Sigmoid colon (tissue), 7 donors: ENCODE measurements around the gene LLPH. TPM values are rescaled to one million over a fixed set of nuclear protein-coding genes. Genes with fewer than 3 reads are reported as not detected.
A peak's percentile ranks its signal among the peaks of the same experiment; 100 is the strongest.

Experiments
- DNase-seq: peaks from one replicate; pipeline ENCODE4 v3.0.0-alpha.2; 2019
- H3K27ac ChIP-seq, 4 donors: fragments of 200-600 bp; sonication (generic); one replicate each; pipeline ENCODE4 v1.5.1; 2016 to 2019; ENCODE audit warnings: mild to moderate bottlenecking in 1 of 4
- H3K27me3 ChIP-seq, 3 donors: fragments of 200-600 bp; sonication (generic); one replicate each; pipeline ENCODE4 v1.5.1; 2019; ENCODE audit warnings: mild to moderate bottlenecking in 1 of 3
- H3K36me3 ChIP-seq, 4 donors: fragments of 200-600 bp; sonication (generic); one replicate each; pipeline ENCODE4 v1.5.1; 2016 to 2019
- H3K4me1 ChIP-seq, 4 donors: fragments of 200-600 bp; sonication (generic); one replicate each; pipeline ENCODE4 v1.5.1; 2017 to 2019
- H3K4me3 ChIP-seq, 4 donors: fragments of 200-600 bp; sonication (generic); one replicate each; pipeline ENCODE4 v1.5.1; 2017 to 2019; ENCODE audit warnings: mild to moderate bottlenecking in 2 of 4, moderate library complexity in 1 of 4
- H3K9me3 ChIP-seq, 4 donors: fragments of 200-600 bp in 3 of 4; sonication (generic) in 3 of 4; one replicate each; pipeline versions ENCODE4 v1.5.1 to v1.6.1; 2013 to 2019
- CTCF ChIP-seq, 4 experiments: fragments of 450-650 bp in 3 of 4; fragments of 200-600 bp in 1 of 4; IDR thresholded peaks; one replicate each; pipeline ENCODE4 v1.5.1; 2016 to 2019; ENCODE audit warnings: antibody characterized with exemption in 4 of 4, mild to moderate bottlenecking in 3 of 4, moderate library complexity in 2 of 4
- EP300 ChIP-seq, 4 donors: sonication (generic); formaldehyde crosslinking; IDR thresholded peaks; one replicate each; pipeline ENCODE4 v1.6.1; 2017; ENCODE audit warnings: antibody characterized with exemption in 4 of 4
- POLR2A ChIP-seq, 2 donors: fragments of 450-650 bp; IDR thresholded peaks; one replicate each; pipeline ENCODE4 v1.6.1; 2016; ENCODE audit warnings: antibody characterized with exemption in 2 of 2, mild to moderate bottlenecking in 2 of 2, moderate library complexity in 2 of 2
- POLR2AphosphoS5 ChIP-seq, 4 donors: sonication (generic); formaldehyde crosslinking; IDR thresholded peaks; one replicate each; pipeline ENCODE4 v1.6.1; 2017; ENCODE audit warnings: antibody characterized with exemption in 4 of 4
- WGBS, 2 donors: extraction: QIAGEN DNeasy Blood & Tissue Kit; methylation state at CpG; one replicate each; pipeline ENCODE4 v1.1.7; 2013; 5-methylcytosine and 5-hydroxymethylcytosine counted together
- intact Hi-C: fragments of 100-400 bp; cut with DNase I; formaldehyde crosslinking; loops from one replicate; pipeline ENCODE4 v1.15.1; 2023
- polyA plus RNA-seq, 3 donors: library from polyadenylated mRNA; stranded (reverse); fragments of 200-250 nt; gene quantifications; one replicate each; pipeline ENCODE4 v1.2.3, GENCODE V29; 2013
- total RNA-seq, 4 donors: library from RNA; depleted of rRNA; stranded (reverse); fragments of >200 nt; gene quantifications; one replicate each; pipeline ENCODE4 v1.1.0, GENCODE V29; 2016
- donor health status: healthy with polysubstance abuse.
- donor health status: Bipolar disorder and iron deficiency.
- donor health status: healthy.

LLPH gene
- total and polyA plus RNA-seq, 7 donors, result 5.0 to 30.6 (median 10.3) TPM

- peak; percentile 71 for DNase-seq
- H3K27me3 ChIP-seq, result no peaks in the 10 kb centered on the region
- H3K9me3 ChIP-seq, result peaks cover 0 to 3% (median 0%) of the 10 kb centered on the region in 4 donors
- no peaks in the 10 kb centered on the region for H3K36me3 ChIP-seq
- WGBS, 2 donors, result 35 to 38% methylated on average over 10 of the region's 10 CpGs
- no peaks in the 10 kb centered on the region for H3K4me1 ChIP-seq
- H3K4me3 ChIP-seq, result no peak overlapping the region
- intact Hi-C loops, result loop anchor here (5.0 kb wide), 3 partner anchors 530 to 1195 kb away; no protein-coding TSS in a partner anchor
- no peak overlapping the region for H3K27ac ChIP-seq
- TF ChIP-seq CTCF (IDR thresholded peaks at IDR 0.05) (peak in 3 of 4 experiments; percentile 46 to 66 (median 52)), POLR2AphosphoS5 (IDR thresholded peaks at IDR 0.05) (no peak)
Observed at GRCh38 chr12:66087365-66087943, 43.1 kb downstream of the LLPH start.

GRCh38 chr12:66085998-66086397, 44.6 kb downstream of the LLPH start:
- 85 to 95% methylated on average over 2 of the region's 2 CpGs for WGBS, 2 donors
- no peaks in the 10 kb centered on the region for H3K27me3 ChIP-seq
- peaks cover 0 to 3% (median 0%) of the 10 kb centered on the region in 4 donors for H3K9me3 ChIP-seq
- TF ChIP-seq POLR2AphosphoS5 (IDR thresholded peaks at IDR 0.05), result no peak
- TF ChIP-seq CTCF (IDR thresholded peaks at IDR 0.05), result no peak
- TF ChIP-seq EP300 (IDR thresholded peaks at IDR 0.05), result no peak
- no peak for TF ChIP-seq POLR2A (IDR thresholded peaks at IDR 0.05)
- no peak overlapping the region for H3K27ac ChIP-seq
- DNase-seq, result no peak
- no peak overlapping the region for H3K4me3 ChIP-seq
- no peaks in the 10 kb centered on the region for H3K4me1 ChIP-seq
- intact Hi-C loops, result loop anchor here (5.0 kb wide), 3 partner anchors 529 to 1194 kb away; no protein-coding TSS in a partner anchor
- H3K36me3 ChIP-seq, result no peaks in the 10 kb centered on the region

- WGBS, 2 donors, result 83 to 84% methylated on average over 1 of the region's 1 CpG
- H3K4me3 ChIP-seq, result no peak overlapping the region
- no peaks in the 10 kb centered on the region for H3K36me3 ChIP-seq
- H3K4me1 ChIP-seq, result no peaks in the 10 kb centered on the region
- intact Hi-C loops, result loop anchor here (5.0 kb wide), 3 partner anchors 528 to 1193 kb away; no protein-coding TSS in a partner anchor
- no peaks in the 10 kb centered on the region for H3K27me3 ChIP-seq
- H3K9me3 ChIP-seq, result peaks cover 0 to 3% (median 0%) of the 10 kb centered on the region in 4 donors
- no peak overlapping the region for H3K27ac ChIP-seq
- TF ChIP-seq CTCF (IDR thresholded peaks at IDR 0.05) (no peak), POLR2AphosphoS5 (IDR thresholded peaks at IDR 0.05) (no peak), EP300 (IDR thresholded peaks at IDR 0.05) (no peak), POLR2A (IDR thresholded peaks at IDR 0.05) (no peak)
- no peak for DNase-seq
Observed at GRCh38 chr12:66085213-66085612, 45.3 kb downstream of the LLPH start.

- Histone ChIP-seq H3K27me3 (no peaks in the 10 kb centered on the region), H3K4me3 (no peak overlapping the region), H3K4me1 (no peaks in the 10 kb centered on the region), H3K36me3 (no peaks in the 10 kb centered on the region), H3K27ac (no peak overlapping the region), H3K9me3 (peaks cover 0 to 3% (median 0%) of the 10 kb centered on the region in 4 donors)
- DNase-seq, result no peak
- intact Hi-C loops, result no loop called here
- WGBS, 2 donors, result 85 to 93% methylated on average over 1 of the region's 1 CpG
- no peak for TF ChIP-seq POLR2A (IDR thresholded peaks at IDR 0.05)
- no peak for TF ChIP-seq EP300 (IDR thresholded peaks at IDR 0.05)
- no peak for TF ChIP-seq CTCF (IDR thresholded peaks at IDR 0.05)
Observed at GRCh38 chr12:66083766-66084165, 46.8 kb downstream of the LLPH start.

- no peak overlapping the region for H3K27ac ChIP-seq
- H3K4me1 ChIP-seq, result no peaks in the 10 kb centered on the region
- TF ChIP-seq CTCF (IDR thresholded peaks at IDR 0.05), result no peak
- TF ChIP-seq EP300 (IDR thresholded peaks at IDR 0.05), result no peak
- no peak for TF ChIP-seq POLR2A (IDR thresholded peaks at IDR 0.05)
- TF ChIP-seq POLR2AphosphoS5 (IDR thresholded peaks at IDR 0.05), result no peak
- peaks cover 0 to 3% (median 0%) of the 10 kb centered on the region in 4 donors for H3K9me3 ChIP-seq
- no peak for DNase-seq
- H3K4me3 ChIP-seq, result no peak overlapping the region
- no peaks in the 10 kb centered on the region for H3K36me3 ChIP-seq
- WGBS, 2 donors, result 70 to 90% methylated on average over 1 of the region's 1 CpG
- intact Hi-C loops, result no loop called here
- no peaks in the 10 kb centered on the region for H3K27me3 ChIP-seq
Observed at GRCh38 chr12:66082744-66083143, 47.8 kb downstream of the LLPH start.
